CD4-positive, alpha-beta T cell (primary cell): ENCODE results near the gene PTCD2. TPM values are rescaled to one million over a fixed set of nuclear protein-coding genes. Genes with fewer than 3 reads are reported as not detected.
"Not testable (repeated sequence)": the region's sequence is repeated elsewhere in the genome, so short reads cannot be mapped to it uniquely, and the experiment has no call there.

Experiments
- ATAC-seq: fragments of 200-7000 bp; cut with Tn5 transposase; one replicate; pipeline ENCODE4 v1.10.0; 2022; ENCODE audit warnings: mild to moderate bottlenecking; ENCODE audit not compliant: poor library complexity
- CTCF ChIA-PET: fragments of 350-600 bp; sonication (Branson Sonifier 250); formaldehyde crosslinking; loops from one replicate; lab custom pipeline; 2021; ENCODE audit warnings: antibody characterized with exemption, inconsistent platforms; lab: Charles Lee
- POLR2A ChIA-PET: fragments of 350-600 bp; sonication (Branson Sonifier 250); formaldehyde crosslinking; loops from one replicate; lab custom pipeline; 2021; ENCODE audit warnings: antibody characterized with exemption, inconsistent platforms; lab: Charles Lee
- DNase-seq, 14 experiments: peaks; one replicate each; pipeline ENCODE4 v3.0.0-alpha.2; 2013 to 2020; ENCODE audit warnings: mixed read lengths in 2 of 14
- H3K27ac ChIP-seq, 2 donors: one replicate each; pipeline versions ENCODE4 v1.5.1 to v1.7.0; 2013; ENCODE audit warnings: low read length in 2 of 2, low read depth in 1 of 2, mild to moderate bottlenecking in 1 of 2
- H3K27me3 ChIP-seq, 2 experiments: 1 replicate in 1 of 2; 2 replicates in 1 of 2; pipeline versions ENCODE4 v1.6.1 to v1.7.0; 2013; ENCODE audit warnings: low read length in 2 of 2, control low read depth in 1 of 2, mild to moderate bottlenecking in 1 of 2, moderate library complexity in 1 of 2; ENCODE audit not compliant: insufficient read depth in 2 of 2, control insufficient read depth in 1 of 2
- H3K36me3 ChIP-seq: one replicate; pipeline ENCODE4 v1.6.1; 2013; ENCODE audit warnings: low read length, control low read depth; ENCODE audit not compliant: insufficient read depth
- H3K4me1 ChIP-seq: one replicate; pipeline ENCODE4 v1.6.1; 2013; ENCODE audit warnings: low read length, control low read depth; ENCODE audit not compliant: insufficient read depth
- H3K4me3 ChIP-seq: one replicate; pipeline ENCODE4 v1.5.1; 2013; ENCODE audit warnings: mild to moderate bottlenecking, low read length, moderate library complexity
- H3K9me3 ChIP-seq, 2 experiments: 1 replicate in 1 of 2; 2 replicates in 1 of 2; pipeline versions ENCODE4 v1.6.1 to v1.7.0; 2013; ENCODE audit warnings: low read length in 2 of 2, mild to moderate bottlenecking in 2 of 2, control low read depth in 1 of 2, moderate library complexity in 1 of 2; ENCODE audit not compliant: control insufficient read depth in 1 of 2, insufficient read depth in 1 of 2
- H3K27ac Mint-ChIP-seq: one replicate; pipeline ENCODE4 v1.8.0; 2020; ENCODE audit warnings: mixed read lengths
- H3K27me3 Mint-ChIP-seq: one replicate; pipeline ENCODE4 v1.8.0; 2021; ENCODE audit warnings: mixed read lengths
- H3K36me3 Mint-ChIP-seq: one replicate; pipeline ENCODE4 v1.8.0; 2021; ENCODE audit warnings: low read depth, mixed read lengths
- H3K4me1 Mint-ChIP-seq: one replicate; pipeline ENCODE4 v1.8.0; 2021; ENCODE audit warnings: low read depth, mixed read lengths
- H3K4me3 Mint-ChIP-seq: one replicate; pipeline ENCODE4 v1.8.0; 2020; ENCODE audit warnings: mild to moderate bottlenecking, mixed read lengths
- H3K9me3 Mint-ChIP-seq: one replicate; pipeline ENCODE4 v1.8.0; 2020; ENCODE audit warnings: mixed read lengths
- CTCF ChIP-seq: fragments of 200-600 bp; IDR thresholded peaks from one replicate; pipeline ENCODE4 v1.8.0; 2022; ENCODE audit warnings: antibody characterized with exemption, mild to moderate bottlenecking
- intact Hi-C, 2 experiments: fragments of 100-400 bp; cut with DNase I in 1 of 2; cut with micrococcal nuclease in 1 of 2; formaldehyde crosslinking; loops; one replicate each; pipeline versions ENCODE4 v1.15.1 to v1.9.0; 2023 to 2025; cut with DNase I, micrococcal nuclease
- total RNA-seq, 174 experiments: library from RNA in 2 of 174; stranded (reverse) in 2 of 174; gene quantifications; one replicate each; pipeline ENCODE4 v1.2.3 and lab custom pipeline; 2021 to 2026

PTCD2 gene
- total RNA-seq, 2 experiments from 2014 or later = 2.9 to 3.3 TPM

DNA sequence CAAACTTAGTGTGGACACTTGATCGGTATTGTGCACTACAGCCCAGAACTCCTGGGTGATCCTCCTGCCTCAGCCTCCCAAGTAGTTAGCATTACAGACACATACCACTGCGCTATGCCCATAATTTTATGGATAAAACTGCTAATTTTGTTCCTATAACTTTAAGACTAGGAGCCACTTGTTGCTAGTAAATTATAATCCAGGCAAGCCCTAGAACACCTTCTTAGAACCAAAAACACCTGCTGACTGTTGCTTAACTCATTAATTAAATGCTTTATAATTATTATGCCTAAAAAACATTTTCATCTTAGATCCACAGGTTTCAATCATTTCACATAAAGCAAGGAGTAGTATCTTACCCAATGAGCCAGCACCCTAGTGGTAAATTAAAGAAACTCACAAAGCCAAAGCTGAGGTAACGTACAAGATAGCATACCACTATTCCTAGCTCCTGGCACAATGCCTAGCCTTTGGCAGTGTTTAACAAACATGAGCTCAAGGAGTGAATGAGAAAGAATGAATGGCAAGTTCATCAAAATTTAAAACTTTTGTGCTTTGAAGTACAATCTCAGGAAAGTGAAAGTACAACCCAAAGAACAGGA is 5.5 kb upstream of the PTCD2 start:
- H3K27ac ChIP-seq = no peak overlapping the region
- peaks cover 29% of the 10 kb centered on the region for H3K4me1 Mint-ChIP-seq
- H3K4me1 ChIP-seq = peaks cover 10% of the 10 kb centered on the region
- H3K27me3 Mint-ChIP-seq = no peaks in the 10 kb centered on the region
- H3K9me3 ChIP-seq = no peaks in the 10 kb centered on the region
- DNase-seq (no peak), ATAC-seq (no peak)
- H3K9me3 Mint-ChIP-seq = no peaks in the 10 kb centered on the region
- H3K36me3 Mint-ChIP-seq = peaks cover 53% of the 10 kb centered on the region
- TF ChIP-seq CTCF = no peak
- intact Hi-C loops = loop anchor here in 1 of 2 experiments (10.0 kb wide), 1 partner anchor 640 kb away; the partner anchor contains the start of gene FCHO2
- no peak overlapping the region for H3K27ac Mint-ChIP-seq
- ChIA-PET POLR2A (no interaction called here), CTCF (no interaction called here)
- H3K4me3 Mint-ChIP-seq = no peak overlapping the region
- H3K27me3 ChIP-seq = no peaks in the 10 kb centered on the region
- no peak overlapping the region for H3K4me3 ChIP-seq
- peaks cover 33% of the 10 kb centered on the region for H3K36me3 ChIP-seq

GRCh38 chr5:72319435-72319975 is 668 bp upstream of the PTCD2 start:
- Histone ChIP-seq H3K4me3 (peak overlapping the region; percentile 94), H3K27ac (peak overlapping the region; percentile 47 to 70), H3K4me1 (peaks cover 19% of the 10 kb centered on the region), H3K36me3 (peaks cover 15% of the 10 kb centered on the region)
- Mint-ChIP-seq H3K27ac (peak overlapping the region; percentile 92), H3K4me3 (peak overlapping the region; percentile 98), H3K4me1 (peaks cover 40% of the 10 kb centered on the region), H3K36me3 (peaks cover 40% of the 10 kb centered on the region)
- not testable (repeated sequence) for H3K9me3 Mint-ChIP-seq, H3K27me3 ChIP-seq, H3K27me3 Mint-ChIP-seq, ATAC-seq, H3K9me3 ChIP-seq
- intact Hi-C loops = loop anchor here in 1 of 2 experiments (10.0 kb wide), 1 partner anchor 635 kb away; the partner anchor contains the start of gene FCHO2
- POLR2A ChIA-PET = interaction anchor here (0.7 to 3.4 kb wide), 5 partner anchors 11 to 1179 kb away, joined by 3 to 59 read pairs (median 4); partner anchors contain the start of genes BTF3 and FCHO2
- DNase-seq = peak in 2 of 14 experiments; percentile 12 to 25
- CTCF ChIA-PET = interaction anchor here (0.7 to 7.8 kb wide), 3 partner anchors 11 to 718 kb away, joined by 3 to 75 read pairs (median 4); no protein-coding TSS in a partner anchor

DNA sequence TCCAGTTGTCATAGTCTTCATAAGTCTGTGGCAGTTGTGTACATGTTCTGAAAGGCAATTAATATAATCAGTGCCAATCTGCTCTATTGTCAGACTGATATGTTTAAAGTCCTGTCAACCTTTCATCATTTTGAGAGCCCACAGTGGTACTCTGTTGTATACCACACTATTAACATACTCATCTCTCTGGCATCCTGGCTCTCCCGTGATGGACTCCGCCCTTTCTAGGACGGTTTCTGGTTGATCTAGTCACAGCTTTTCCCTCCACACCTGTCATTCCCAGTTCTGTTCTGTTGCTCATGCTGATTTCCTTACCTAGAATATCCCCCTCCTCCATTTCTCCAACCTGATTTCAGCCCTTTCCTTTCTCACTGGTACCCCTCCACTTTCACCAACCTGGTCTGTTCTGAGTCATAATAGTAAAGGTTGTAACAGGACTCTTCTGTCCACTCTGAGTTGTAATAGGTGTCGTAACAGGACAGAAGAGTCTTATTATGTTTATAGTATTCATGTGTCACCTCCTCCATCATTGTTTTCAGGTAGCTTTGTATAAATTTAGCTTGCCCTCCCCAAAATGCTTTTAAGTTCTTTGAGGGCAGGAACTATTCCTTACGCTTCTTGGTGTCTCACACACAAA is 4.1 kb downstream of the PTCD2 start:
- POLR2A ChIA-PET = no interaction called here
- CTCF ChIA-PET = no interaction called here
- H3K36me3 Mint-ChIP-seq = peaks cover 63% of the 10 kb centered on the region
- DNase-seq (no peak), ATAC-seq (no peak)
- Histone ChIP-seq H3K36me3 (peaks cover 43% of the 10 kb centered on the region), H3K4me3 (no peak overlapping the region), H3K4me1 (peaks cover 13% of the 10 kb centered on the region), H3K9me3 (no peaks in the 10 kb centered on the region), H3K27ac (no peak overlapping the region), H3K27me3 (no peaks in the 10 kb centered on the region)
- peak overlapping the region; percentile 20 for H3K4me3 Mint-ChIP-seq
- TF ChIP-seq CTCF = no peak
- H3K27me3 Mint-ChIP-seq = no peaks in the 10 kb centered on the region
- no peaks in the 10 kb centered on the region for H3K9me3 Mint-ChIP-seq
- intact Hi-C loops = loop anchor here in 1 of 2 experiments (5.0 to 10.0 kb wide), 2 partner anchors 1173 to 1240 kb away; partner anchors contain the start of genes ANKRA2, BTF3 and UTP15
- H3K27ac Mint-ChIP-seq = no peak overlapping the region
- H3K4me1 Mint-ChIP-seq = peaks cover 17% of the 10 kb centered on the region
